Activated CD4-positive, CD25-positive, alpha-beta regulatory T cell treated with anti-CD3 and anti-CD28 coated beads, Interleukin-2, amount 50 U/mL, for 24 hours (primary cell): Measurements from ENCODE around the gene ST6GAL1.

Source experiments
- ATAC-seq, 2 donors: fragments of 150-1000 bp; cut with Tn5 transposase; one replicate each; pipeline ENCODE4 v1.10.0; 2021; ENCODE audit warnings: mild to moderate bottlenecking in 1 of 2, moderate library complexity in 1 of 2

Gene ST6GAL1

DNA sequence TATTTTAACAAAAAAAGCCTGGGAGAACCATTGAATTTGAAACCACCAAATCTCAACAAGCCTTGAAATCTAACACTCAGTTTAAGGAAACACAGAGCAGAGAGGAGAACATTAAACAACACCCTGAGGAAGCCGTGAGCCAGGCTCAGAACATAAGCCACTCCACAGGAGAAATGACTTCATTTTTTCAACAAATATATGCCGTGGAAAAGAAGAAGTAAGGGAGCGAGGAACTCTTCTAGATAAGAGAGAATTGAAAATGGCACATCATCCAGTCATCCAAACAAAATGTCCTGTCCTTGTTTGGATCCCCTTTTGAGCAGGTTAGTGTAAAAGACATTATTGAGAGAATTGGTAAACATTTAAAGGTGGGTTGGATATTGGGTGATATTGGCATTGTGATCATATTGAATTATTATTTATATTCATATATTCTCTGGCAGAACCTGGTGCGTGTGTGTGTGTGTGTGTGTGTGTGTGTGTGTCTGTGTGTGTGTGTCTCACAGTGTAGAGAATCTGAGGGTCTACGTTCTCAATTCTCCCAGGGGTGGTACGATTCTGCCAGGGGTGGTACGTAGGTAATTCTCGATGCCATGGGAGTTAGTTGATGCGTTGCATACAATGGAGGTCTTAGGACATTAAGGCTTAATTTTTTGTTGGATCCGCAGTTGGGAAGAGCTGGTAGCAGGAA lies 94.4 kb downstream of the ST6GAL1 start:
- no peak for ATAC-seq

DNA sequence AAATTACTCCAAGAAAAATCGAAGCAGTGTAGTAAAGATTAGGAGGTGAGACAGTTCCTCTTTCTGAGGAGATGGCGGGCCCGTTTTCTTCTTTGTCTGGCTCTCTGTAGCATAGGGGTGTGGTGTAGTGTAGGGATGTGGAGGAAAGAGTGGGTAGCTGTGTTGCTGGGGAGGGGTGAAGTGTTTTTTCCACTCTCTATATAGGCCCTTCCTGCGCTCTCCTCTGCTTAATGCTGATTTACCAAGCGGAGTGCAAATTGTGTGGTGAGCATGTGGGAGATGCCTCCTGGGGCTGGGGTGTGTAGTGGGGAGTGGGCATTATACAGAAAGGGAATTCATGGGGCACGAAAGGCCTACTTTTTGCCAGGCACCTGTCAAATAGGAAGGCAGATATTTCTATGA lies 94.9 kb downstream of the ST6GAL1 start:
- ATAC-seq: peak; percentile 63 to 68

DNA sequence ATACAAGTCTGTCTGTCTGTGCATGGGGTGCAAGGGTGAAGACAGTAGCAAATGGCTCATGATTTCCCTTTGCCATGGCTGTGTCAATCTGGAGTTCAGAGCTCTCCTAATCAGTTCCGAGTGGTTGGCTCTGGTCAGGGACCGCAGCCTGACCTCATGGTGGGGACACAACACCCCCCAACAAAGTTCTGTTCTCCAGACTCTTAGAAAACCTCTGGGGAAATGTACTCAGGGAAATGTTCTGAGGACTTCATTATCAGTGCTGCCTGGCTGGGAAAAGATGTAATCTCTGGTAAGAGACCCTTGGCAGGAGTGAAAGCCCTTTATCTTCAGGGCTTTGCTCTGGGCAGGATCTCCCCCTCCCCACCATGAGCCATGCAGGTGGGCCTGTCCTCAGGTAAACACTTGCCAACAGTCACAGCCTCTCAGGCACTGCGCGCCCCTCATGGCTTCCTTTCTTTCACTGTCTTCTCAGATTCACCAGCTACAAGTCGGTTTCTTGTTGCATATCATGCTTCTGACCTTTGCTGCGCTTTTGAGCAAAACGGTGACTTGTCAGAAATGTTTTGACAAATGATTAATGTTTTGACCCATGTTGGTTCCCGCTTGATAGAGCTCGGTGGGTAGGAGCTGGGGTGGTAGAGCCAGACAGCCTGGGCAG lies 95.5 kb downstream of the ST6GAL1 start:
- ATAC-seq: peak; percentile 44 to 52

DNA sequence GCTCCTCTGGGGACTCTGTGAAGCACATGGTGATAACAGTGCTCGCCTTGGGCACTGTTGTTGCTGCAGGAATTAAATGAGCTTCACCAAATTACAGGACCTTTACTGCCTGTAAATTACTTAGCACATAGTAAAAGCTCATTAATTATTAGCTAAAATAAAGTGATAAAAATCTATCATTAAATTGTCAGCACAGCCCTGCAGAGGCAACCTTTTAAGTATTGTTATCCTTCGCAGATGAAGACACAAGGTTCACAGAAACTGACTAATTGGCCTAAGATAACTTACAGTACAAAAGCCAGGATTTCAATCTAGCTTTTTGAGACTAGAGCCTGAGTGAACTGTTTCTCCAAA lies 96.0 kb downstream of the ST6GAL1 start:
- peak in 1 of 2 donors; percentile 3 for ATAC-seq

DNA sequence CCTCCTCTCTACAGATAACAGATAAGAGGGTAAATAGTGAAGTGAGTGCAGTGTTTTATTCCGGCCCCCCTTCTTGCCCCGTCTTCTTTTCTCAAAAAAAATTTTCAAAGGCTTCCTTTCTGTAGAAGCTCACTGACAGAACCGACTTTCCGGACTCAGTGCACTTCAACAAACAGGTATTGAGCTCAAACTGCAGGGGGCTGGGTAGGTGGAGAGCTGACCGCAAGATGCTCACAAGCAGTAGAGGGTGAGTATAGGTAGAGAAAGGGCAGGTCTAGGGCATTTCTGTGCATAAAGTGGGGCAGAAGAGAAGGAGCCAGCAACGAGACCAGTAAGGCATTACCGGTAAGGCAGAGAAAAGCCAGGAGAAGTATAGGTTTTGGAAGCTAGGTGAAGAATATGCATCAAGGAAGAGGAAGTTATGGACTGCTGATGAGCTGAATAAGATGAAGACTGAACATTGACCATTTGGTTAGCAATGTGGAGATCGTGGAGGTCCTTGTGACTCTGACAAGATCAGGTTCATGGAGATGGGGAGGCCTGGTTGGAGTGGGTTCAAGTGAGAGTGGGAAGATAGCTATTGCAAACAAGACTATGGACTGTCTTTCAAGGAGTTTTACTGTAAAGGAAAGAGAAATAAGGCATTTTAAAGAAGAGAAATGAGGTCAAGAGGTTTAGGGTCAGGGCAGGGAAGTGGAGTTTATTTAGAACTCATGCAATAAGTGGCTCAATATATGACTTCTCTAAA lies 97.4 kb downstream of the ST6GAL1 start:
- ATAC-seq: peak; percentile 30 to 37

DNA sequence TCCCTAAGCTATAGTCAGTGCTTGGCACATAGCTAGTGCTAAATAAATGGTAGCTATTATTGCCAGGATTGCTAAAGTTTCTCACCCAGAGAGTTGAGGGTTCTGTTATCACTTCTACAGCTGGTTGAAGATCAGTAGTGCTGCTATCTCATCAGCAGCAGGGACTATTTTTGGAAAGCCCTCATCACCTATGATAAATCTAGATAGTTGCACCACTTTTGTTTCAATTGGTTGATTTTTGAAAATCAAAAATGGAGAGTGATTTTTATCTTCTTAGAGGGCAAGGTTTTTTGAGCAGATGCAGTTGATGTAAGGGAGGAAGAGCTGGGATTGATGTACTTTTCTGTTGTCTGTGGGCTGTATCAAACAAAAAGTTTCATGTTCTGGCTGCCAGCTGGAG lies 101.6 kb downstream of the ST6GAL1 start:
- ATAC-seq: no peak

DNA sequence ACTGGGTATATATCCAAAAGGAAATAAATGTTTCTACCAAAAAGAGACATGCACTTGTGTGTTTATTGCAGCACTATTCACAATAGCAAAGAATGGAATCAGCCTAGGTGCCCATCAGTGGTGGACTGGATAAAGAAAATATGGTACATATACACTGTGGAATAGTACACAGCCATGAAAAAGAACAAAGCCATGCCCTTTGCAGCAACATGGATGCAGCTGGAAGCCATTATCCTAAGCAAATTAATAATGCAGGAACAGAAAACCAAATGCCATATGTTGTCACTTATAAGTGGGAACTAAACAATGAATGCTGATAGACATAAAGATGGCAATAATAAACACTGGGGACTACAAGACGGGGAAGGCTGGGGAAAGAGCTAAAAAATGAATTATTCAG lies 106.1 kb downstream of the ST6GAL1 start:
- no peak for ATAC-seq

DNA sequence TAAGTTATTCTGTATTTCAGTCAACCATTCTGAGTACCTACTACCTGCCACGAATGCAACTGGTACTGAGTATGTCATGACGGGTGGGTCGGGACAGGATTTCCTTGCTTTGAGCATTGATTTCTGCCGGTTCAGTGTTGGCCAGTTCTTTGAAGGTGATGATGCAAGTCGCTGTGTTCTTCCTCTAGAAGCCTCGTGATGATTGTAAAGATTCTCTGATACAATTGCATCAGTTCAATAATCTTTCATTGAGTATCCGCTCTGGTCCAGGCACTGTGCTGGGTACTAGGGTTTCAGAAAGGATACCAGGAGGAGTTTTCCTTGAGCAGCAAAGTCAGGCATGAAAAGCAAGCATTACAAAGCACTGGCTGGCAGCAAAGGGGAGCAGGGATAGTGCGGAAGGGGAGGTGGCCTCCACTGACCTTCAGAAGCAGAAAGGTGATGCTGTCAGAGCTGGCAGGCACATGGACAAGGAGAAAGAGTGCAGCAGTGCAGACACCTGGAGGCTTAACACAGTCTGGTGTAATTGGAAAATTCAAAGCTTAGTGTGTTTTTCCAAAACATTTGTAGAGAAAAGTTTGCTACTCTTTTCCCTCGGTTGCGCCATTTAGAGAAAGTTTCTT lies 108.9 kb downstream of the ST6GAL1 start:
- no peak for ATAC-seq

DNA sequence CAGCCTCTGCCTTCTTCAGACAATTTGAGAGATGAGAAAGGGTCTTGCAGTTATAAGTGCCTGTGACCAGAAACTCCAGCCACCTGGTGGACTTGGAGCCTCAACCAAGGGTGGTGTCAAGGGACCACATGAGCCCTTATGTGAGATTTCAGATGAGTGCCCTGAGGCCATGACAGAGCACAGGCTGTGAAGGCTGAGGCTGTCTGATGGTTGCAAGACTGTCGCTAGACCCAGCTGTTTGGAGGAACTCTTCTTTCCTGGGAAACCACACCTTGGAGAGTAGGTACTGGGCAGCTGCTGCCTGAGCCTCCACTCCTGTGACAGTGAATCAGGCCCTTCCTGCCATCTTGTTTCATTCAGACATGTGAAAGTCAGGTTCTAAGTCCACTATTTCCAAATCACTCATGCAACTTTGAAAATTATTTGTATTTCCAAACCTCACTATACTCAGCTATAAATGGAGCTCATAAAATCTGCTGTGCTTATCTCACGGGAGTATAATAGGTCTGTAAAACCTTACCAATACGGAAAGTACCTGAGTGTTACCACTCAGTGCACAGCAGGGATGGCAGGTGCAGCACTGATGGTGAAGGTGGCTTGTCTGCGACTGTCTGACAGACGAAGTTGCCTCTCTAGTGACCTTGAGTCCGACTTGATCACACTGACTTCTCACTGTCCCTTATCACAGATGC lies 109.5 kb downstream of the ST6GAL1 start:
- ATAC-seq: no peak

DNA sequence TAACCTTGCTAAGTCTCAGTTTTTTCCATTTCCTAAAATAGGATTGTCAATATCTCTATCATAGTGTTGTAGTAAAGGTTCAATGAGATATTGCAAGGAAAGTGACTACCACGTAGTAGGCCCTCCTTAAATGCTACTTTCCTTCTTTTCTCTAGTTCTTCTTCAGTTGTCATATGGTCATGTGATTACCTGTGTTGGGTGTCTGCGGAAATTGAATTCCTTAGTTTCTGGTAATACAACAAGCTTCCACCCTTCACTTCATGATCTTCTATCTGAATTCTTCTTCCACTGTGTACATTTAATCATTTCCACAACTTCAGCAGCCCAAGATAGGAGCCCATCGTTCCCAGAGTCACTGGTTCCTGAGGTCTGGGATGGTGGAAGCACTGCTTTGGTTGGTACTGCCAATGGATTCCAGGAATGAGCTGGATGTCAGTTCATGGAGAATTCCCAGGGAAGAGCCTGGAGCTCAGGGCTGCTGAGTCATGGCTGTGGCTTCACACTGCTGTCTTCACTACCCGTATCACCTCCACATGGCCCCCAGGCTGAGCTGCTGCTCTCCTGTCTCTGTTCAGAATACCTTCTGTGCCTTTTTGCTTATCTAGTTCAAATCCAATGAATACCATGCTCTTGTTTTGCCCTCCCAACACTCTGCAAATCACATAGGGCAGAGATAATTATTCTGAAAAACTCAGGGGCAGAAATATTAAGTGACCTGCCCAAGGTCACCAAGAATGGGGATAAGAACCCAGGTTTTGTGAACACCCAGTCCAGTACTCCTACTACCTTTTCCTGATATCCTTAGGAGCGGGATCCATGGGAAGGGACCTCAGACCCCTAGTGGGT lies 110.4 kb downstream of the ST6GAL1 start:
- no peak for ATAC-seq

DNA sequence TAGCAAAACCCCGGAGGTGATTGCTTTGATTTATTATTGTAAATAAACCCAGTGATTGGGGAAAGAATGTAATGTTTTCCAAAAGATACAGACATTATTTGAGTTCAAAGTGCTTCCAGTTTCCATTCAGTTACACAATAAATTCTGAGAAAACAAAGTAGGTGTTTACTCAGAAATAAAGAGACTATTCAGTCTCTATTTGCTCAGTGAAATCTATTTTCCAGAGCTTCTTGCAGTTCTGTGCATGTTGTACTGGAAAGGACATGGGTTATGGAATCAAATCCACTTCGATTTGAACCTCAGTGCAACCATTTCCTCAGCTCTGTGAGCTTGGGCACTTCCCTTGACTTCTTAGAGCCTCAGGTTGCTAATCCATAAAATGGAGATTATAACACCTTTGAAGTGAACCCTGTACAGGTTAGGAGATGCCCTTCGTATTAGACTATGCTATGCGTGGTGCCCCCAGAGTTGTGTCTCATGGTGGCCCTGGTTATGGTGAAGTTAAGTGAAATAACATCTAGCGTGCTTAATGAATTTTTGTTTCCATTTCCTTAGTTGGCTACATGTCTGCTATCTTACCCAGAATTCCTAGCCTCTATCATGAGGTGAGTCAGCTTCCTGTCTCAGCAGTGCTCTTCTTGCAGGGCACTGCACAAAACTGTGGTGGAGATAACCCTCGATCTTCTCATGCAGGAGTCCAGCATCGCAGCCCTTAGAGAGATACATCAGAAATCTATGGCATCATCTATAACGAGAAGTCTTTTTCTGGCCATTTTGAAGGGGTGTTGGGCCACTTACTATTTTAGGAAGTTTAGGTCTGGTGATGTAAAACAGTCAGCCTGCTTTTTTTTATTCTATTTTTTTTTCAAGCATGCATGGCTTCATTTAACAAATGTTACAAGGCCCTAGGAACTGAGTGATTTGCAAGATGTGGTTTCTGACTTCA lies 111.3 kb downstream of the ST6GAL1 start:
- peak; percentile 94 for ATAC-seq

DNA sequence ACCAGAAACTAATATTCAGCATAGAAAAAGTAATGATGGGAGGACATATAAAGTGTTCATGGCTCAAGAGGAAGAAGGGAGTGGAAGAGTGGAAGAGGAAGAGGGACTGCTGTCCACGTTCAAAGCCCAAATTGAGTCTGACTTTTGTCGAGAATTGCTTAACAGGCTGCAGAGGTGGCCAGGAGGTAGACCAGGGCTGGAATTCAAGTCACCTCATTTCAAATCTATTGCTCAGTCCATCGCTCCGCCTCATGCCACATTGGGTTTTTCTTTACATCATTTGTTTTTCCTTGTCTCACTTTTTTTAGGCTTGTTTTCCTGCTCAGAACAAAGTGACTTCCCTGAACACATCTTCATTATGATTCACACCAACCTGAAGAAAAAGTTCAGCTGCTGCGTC lies 112.0 kb downstream of the ST6GAL1 start:
- no peak for ATAC-seq

DNA sequence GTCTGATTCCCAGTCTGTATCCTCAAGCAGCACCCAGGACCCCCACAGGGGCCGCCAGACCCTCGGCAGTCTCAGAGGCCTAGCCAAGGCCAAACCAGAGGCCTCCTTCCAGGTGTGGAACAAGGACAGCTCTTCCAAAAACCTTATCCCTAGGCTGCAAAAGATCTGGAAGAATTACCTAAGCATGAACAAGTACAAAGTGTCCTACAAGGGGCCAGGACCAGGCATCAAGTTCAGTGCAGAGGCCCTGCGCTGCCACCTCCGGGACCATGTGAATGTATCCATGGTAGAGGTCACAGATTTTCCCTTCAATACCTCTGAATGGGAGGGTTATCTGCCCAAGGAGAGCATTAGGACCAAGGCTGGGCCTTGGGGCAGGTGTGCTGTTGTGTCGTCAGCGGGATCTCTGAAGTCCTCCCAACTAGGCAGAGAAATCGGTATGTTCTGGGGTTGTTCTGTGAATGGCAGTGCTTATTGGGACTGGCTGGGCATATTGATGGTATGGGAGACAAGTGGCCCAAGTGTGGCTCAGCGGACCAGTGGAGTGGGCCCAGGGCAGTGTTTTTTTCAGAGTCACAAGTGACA lies 112.6 kb downstream of the ST6GAL1 start:
- no peak for ATAC-seq

DNA sequence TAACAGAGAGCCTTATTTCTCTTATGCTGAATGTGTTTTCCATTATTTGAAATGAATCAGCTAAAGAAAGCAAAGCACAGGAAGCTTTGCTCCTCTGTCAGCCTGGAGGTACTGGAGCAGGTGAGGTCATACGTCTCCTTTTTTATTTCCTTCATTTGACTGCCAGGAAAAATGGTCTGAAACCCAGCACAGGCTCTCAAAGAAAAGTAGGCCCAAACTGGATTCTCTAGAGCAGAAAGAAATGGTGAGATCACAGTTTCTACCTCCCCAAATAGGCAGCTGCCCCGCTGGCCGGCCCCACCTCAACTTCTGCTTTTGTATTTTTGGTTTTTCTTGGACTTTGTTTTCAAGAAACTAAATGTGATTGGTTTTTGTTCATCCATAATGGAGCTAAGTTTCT lies 113.9 kb downstream of the ST6GAL1 start:
- no peak for ATAC-seq

DNA sequence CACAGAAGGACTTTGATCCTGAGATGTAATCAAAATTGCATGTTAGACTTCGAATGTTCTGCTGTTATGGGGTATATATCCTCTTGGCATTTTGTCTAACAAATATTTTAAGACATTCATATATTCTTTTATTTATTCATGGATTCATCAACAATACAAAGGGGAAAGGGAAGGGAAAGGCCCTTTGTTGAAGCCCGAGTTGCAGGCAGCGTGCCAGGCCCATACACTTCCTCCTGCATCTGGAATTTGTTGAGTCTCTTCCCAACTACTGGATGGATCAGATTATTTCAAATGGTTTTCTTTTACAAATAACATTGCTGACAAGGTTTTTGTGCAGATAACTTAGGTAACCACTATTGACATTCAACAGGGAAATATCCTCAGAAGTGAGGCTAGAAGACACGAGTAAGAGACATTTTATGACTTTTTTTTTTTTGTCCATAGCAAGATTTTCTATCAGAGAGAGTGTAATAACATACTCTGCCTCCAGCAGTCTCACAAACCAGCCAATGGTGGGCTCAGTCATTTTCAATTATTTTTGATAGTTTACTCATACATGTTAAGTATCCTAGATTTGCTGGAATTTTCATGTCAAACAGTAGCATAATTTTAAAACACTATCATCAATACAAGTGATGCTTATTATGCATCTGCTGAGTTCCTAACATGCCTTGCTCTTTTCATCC lies 114.7 kb downstream of the ST6GAL1 start:
- no peak for ATAC-seq

DNA sequence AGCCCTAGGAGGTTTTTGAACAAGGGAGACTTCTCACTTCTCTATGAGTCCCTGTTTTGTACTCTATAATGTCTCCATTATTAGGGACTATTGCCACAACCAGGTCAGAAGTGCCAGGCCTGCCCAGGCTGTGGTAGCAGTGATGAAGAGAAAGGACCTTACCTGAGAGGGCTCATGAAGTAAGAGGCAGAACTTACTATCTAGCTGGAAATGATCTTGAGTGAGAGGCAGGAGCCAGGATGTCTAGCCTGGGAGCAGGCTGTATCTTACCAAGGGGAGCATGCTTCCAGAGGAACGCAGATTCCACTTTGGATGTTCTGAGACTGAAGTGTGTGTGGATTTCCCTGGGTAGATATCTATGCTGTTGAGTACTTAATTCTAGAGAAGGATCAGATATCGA lies 115.7 kb downstream of the ST6GAL1 start:
- no peak for ATAC-seq

DNA sequence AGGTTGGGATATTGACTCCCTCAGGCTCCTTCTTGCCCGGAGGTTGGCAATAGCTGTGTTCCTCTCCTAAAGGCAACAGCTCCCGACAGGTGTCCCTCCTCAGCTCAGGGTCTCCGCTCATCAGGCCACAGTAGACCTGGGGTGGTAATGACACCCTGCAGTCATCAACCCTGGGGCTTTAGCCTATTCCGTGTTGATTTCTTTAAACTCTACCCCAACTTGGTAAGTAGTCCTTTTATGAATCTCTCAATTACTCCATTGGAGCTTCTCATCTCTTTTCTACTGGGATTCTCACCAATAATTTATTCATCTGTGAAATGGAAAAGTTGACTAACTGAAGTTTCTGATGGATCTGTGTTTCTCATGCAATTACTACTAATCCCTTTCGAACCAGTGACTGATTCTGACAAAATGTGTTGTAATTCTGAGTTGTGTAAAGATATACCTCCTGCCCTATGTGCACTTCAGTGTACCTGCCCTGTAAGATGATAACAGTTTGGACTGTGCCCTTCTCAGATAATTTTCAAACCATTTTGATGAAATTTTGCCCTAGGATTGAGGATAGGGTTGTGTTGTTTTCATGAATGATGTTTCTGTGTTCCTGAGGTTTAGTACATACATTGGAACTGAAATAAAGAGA lies 119.3 kb downstream of the ST6GAL1 start:
- ATAC-seq: peak; percentile 77 to 88

DNA sequence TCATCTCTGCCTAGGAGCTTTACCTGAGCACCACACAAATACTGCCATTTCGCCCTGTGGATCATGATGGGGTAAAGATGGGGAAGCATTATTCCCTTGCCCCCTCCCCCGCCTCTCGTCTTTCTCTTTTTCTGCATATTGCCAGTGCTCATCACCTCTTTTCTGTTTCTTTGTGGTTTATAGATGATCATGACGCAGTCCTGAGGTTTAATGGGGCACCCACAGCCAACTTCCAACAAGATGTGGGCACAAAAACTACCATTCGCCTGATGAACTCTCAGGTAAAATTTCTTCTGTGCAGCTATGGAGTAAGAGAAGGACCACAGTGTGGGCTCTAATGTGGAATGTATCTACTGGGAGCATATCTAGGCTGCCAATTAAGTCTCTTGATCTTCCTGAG lies 120.7 kb downstream of the ST6GAL1 start:
- no peak for ATAC-seq

DNA sequence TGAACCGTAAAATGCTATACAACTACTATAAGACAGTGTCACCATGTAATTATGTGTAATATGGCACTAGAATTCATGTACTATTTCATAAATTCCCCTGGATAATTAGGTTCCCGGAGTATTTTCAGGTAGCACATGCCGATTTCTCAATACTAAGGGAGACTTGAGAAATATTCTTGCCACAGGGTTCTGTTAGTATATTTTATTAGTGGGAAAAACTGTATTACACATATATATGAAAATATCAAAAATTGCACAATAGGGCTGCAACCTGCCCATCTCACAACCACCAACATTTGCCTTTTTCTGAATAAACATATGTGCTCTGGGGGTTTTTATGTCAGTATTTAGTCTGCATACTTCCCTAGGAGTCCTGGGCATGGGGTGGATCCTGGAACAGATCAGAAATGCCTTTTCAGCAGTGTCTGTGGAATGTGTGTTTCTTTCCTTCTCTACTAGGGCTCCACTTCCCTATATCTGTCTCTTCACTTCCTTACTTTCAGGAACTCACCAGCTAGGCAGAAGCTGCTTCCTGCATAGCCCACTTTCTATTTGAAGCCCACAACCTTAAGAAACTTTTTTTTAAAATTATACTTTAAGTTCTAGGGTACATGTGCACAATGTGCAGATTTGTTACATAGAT lies 121.5 kb downstream of the ST6GAL1 start:
- ATAC-seq: no peak
